ENCODE measurements around the gene CARMIL1. TPM values are rescaled to one million over a fixed set of nuclear protein-coding genes. Genes with fewer than 3 reads are reported as not detected.

Gene CARMIL1
- total RNA-seq, 1 donor from 2014 or later: 10.3 TPM

DNA sequence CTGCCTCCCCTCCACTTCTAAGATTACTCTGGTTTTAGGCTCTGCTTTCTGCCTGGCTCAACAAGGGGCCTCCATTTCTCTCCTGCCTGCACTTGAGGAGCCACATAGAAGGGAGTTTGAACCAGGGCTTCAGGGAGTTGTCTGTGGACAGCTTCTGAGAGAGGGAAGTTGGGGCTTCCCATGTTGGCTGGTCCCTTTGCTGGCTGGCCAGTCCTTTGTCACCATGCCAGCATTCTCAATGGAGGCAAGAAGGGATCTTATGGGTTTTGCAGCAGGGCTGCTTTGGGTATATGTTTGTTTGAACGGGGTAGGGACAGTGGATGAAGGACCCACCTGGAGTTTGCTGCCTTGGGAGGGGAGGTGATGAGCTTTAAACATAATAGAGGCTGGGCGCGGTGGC, 124.9 kb downstream of the CARMIL1 start:
- DNase-seq (ENCODE audit: low spot score): no peak

DNA sequence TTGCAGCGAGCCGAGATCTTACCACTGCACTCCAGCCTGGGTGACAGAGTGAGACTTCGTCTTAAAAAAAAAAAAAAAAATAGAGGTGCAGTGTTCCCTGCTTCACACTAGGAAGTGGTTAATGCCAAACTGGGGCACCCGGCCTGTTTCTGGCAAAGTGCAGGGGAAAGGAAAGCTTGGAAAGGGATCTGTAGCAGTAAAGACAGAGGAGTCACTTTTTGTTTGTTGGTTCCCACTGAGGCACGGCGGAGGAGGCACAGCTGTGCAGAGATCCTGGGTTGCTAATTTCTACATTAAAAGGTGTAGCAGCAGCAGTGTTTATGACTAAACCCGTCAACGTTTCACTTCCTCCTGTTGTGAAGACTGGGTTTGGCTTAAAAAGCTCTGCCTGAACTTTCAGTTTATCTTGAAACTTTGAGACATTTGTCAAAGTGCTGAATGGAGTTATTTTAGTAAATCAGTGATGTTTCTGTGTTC, 125.6 kb downstream of the CARMIL1 start:
- no peak for DNase-seq (ENCODE audit: low spot score)

DNA sequence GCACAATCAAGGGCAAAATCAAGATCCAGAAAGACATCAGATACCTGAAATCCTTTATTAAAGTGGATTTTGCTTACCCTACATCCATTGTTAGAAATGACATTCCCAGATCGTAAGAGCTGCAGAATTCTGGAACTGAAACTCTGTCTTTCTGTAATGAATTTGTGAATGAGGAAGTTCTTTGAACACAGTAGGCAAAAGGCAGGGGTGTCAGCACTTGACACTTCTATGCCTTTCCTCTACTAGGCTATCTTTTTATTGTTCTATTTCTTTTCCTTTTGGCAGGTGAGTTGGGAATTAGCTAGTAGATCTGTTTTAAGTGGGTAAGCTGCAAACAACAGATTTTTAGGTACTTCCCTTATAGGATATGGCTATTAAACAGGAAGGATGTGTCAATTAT, 126.3 kb downstream of the CARMIL1 start:
- DNase-seq (ENCODE audit: low spot score): no peak

DNA sequence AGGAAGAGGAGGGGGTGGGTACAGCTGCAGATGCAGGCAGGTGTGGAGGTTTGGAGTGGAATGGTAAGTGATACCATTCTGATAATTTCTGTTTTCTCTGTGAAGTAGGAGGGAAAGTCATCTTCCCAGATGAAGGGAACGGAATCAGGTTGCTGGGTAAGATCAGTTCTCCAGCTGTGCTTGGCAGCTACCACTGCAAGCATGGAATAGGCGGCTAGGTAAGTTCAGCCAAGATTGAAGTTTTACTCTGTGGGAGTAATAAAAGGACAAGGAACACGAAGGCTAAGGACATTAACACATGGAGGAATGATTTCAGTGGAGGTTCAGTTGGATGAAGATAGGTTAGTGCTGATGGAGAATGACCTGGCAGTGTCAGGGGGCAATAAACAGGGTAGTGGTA, 128.3 kb downstream of the CARMIL1 start:
- no peak for DNase-seq (ENCODE audit: low spot score)

DNA sequence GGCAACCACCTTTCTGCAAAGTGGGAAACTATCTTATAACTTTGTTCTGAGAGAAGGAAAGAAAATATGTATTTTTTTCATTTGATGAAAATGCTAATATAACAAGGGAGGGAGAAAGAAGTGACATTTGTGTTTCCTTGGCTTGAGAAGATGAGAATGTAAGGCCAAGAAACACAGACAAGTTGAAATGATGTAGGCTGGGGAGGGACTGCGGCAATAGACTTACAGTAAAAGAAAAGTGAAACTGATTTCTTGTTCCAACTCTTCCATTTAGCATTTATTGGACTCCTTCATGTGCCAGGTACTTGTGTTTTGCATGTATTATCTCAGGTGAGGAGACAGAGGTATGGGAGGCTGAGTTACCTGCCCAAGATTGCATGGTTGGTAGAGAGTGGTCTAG, 130.9 kb downstream of the CARMIL1 start:
- no peak for DNase-seq (ENCODE audit: low spot score)

DNA sequence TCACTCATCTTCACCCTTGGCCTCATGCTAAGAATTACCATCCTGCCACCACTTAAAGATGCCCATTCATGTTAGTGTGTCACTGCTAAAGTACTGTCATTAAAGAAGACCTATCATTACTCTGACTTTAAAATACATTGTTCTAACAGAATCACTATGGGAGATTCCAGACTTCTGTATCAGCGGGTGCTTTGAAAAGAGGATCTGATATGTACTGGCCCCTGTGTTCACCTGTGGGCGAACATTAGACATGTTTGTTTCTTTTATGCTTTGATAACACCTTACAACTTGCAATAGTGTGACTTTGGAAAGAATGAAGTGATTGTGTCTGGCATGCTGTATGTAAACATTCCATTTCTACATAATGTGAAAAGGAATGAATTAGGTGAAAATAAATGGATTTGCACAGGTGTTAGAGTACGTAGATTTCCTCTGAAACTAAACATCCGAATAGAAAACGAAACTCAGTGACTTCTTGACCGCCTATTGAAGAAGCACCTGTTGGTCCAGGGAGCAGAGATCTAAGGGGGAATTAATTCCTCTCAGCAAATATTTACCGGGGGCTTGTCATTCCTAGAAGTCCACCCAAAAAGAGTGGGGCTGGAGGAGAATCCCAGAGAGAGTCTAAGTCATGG, 132.3 kb downstream of the CARMIL1 start:
- no peak for DNase-seq (ENCODE audit: low spot score)

DNA sequence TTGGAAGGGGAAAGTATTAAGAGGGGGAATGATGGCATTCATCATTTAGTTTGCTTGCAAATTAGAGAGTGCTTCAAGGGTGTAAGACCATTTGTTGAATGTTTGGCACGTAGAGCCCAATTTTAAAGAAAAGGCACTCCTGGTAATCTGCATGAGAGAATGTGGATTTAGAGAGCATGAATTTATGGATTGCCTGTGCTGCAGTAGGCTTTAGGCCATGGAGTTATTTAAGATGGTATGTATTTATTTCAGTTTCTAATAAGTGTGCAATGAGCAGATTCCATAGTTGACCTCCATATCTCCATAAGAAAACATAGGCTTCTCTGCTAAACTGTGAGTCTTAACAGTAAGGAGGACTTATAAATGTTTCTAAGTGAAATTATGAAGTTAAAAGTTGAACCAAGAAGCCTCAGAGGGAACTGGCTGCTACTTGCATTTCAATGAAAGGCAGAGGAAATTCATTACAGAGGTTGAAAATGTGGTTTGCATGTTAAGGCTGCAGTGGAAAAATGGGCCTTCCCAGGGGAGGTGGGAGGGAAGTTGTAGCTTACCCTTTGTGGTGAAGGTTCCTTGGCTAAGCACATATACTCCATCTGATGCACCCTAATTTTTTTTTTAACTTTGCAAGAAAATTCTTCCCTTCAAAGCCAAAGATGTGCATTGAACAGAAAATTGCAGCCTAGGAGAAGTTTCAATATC, 134.2 kb downstream of the CARMIL1 start:
- DNase-seq (ENCODE audit: low spot score): no peak

DNA sequence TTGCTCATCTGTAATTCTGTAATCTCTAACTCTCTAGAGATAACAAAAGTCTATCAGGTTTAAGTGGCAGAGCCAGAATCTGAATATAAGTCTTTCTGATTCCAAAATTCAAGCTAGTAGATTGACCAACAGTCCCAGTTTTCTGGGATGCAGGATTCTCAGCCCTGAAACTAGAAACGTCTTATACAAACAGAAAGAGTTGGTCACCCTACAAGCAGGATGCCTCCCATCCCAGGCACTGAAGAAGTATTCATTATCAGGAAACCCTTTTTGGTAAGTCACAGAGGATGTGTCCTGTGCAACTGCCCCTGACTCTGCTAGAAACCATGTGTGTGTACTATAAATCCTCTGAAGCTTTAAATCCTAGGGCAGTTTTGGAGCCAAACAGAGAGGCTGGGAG, 135.0 kb downstream of the CARMIL1 start:
- DNase-seq (ENCODE audit: low spot score): no peak

DNA sequence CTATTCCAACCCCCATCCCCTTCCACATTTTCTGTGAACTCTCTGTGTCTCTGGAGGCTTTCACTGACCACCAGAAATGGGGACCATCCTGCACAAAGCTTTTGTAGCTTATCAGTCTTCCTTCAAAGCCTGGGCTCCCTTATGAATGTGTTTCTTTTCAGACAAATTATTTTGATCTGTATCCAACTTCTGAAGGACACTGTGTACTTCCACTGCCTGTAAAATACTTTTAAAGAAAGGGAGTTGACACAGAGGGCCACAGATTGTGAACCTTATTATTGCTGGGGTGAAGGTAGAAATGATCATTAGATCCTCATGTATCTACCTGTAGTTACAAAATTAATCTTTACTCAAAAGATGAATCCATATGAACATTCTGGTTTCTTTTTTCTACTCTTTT, 135.6 kb downstream of the CARMIL1 start:
- no peak for DNase-seq (ENCODE audit: low spot score)

DNA sequence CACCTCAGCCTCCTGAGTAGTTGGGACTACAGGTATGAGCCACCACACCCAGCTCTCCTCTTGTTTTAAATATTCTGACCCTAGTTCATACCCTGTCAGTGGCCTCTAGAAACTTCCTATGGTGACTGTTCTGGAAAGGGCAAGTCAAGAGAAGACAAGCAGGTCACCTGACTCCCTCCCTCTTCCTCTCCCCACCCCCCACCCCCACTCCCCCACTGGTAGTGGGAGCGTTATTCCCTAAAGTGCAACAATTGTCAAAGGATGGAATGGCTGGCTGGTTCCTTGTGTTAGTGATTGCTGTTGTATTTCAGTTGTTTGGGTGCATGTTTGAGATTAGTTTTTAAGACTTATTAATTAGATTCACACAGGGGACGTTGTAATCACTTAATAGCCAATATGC, 136.1 kb downstream of the CARMIL1 start:
- DNase-seq (ENCODE audit: low spot score): no peak

DNA sequence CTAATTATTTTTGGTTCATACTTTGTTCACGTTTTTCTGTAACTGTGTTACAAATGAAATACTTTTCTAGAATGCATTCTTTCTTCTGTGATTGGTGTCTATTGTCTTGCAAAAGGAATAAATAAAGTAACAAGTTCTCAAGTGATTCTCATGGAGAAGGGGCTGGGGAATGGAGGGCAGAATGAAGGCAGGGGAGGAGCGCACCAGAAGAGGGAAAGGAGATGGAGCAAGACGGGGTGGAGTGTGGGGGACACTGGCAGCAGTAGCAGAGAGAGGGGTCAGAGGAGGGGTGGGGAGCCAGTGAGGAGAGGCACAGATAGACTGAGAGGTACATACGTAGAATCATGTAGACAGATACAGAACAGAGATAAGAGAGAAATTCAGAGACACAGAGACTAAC, 136.5 kb downstream of the CARMIL1 start:
- DNase-seq (ENCODE audit: low spot score): no peak

DNA sequence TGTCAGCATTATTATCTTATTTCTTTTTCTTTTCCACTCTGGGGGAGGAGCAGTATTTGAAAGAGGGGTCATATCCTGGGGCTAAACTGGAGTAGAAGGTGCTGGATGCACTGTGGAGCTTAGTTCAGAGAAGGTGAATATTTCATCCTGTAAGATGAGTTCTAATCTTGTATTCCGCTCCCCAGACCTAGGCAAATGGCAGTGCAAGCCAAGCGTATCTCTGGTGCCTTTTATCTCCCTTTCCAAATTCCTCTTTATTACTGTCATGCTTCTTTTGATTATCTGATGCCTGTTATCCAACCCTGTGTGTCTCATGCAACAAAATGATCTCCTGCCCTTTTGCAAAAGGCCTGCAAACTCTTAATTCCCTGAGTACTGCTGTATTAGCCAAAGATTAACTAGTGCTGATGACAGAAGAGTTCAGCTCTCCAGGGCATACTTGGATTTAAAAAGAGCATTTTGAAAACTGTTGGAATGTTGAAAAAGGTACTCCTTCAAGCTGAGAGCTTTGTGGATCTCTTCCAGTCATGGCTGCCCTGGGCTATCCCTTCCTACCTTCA, 138.0 kb downstream of the CARMIL1 start:
- DNase-seq (ENCODE audit: low spot score): no peak

DNA sequence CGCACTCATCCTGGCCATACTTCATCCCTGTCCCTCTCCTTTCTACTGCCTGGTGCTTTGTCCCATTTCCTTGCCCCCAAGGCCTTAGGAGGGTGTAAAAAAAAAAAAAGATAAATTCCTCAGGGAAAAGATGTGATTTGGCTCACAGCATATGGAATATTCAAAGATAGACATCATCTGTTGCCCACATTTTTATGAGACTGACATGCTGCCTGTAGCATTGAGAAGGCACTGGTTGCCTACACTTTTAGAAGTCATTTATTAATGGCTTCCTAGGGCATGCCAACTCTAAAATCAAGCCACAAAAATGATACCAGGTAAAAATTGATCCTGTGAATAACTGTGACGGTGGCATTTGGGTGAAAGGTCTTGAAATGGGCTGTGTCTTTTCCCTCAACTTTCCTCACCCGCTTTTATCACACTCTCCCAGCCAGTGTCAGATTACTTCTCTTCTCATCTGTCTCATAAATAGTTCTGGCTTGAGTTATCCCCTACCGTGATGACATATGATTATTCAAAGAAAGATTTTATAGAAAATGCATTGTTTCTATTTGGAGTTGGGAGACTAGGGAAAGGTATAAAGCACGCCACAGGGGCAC, 139.4 kb downstream of the CARMIL1 start:
- DNase-seq (ENCODE audit: low spot score): no peak

DNA sequence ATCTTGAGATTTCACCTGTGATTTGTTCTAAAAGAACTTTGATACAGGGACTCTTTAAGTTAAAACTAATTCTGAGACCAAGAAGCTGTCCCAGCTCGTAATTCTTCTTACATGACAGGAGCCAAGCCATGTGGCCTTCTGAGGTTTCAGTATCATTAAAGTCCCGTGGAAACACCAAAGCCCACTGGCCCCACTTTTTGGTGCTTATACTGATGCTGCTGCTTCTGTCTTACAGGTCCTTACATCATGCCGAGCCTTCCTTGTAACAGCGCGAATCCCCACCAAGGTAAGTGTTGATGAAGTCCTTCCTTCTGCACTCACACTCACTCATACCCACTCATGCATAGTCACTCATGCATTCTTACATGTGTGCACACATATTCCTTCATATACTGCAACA, 140.7 kb downstream of the CARMIL1 start:
- no peak for DNase-seq (ENCODE audit: low spot score)

DNA sequence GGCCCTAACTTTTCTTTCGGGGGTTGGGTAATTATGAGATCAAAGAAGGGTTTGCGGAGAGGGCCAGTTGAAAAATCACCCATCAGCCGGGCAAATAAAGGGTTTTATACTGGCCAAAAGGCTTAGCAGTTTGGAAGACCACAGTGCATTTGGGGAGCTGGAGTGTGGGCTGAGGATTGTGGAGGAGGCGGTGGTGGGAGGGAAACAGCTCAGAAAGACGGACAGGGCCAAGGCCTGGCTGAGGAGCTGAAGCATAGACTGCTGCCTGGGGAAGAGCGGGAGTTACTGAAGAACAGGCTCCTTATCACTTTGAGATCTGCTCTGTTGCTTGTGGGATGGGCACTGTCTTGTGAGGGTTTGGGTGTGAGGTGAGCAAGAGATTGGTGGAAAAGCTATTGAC, 144.2 kb downstream of the CARMIL1 start:
- no peak for DNase-seq (ENCODE audit: low spot score)

DNA sequence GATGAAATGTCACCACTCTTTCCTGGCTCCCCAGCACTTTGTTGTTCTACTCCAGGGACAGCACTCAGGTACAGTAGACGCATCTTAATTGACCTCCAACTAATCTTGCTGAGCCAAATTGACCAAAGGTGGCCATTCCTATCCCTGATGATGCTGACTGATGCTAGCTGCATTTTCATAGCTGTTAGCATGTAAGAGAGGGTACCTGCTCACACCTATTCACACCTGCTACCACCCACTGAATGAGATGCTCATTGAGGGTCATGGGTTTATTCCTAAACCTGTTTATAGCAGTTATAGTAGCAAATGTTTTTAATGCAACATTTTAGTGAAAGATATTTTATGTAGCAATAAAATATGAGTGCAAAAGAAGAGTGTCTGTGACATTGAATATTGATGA, 145.1 kb downstream of the CARMIL1 start:
- no peak for DNase-seq (ENCODE audit: low spot score)

DNA sequence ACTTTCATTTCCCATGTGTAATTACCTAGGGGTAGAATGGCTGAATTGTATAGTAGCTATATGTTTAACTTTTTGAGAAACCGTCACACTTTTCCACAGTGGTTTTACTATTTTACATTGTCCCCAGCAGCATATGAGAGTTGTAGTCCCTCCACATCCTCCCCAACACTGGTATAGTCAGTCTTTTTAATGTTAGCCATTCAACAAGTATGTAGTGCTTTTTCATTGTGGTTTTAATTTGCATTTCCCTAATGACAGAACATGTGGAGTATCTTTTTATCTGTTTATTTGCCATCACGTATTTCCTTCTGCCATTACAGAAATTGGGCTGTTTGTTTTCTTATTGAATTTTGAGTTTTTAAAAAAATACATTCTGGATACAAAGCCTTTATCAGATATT, 148.4 kb downstream of the CARMIL1 start:
- no peak for DNase-seq (ENCODE audit: low spot score)

DNA sequence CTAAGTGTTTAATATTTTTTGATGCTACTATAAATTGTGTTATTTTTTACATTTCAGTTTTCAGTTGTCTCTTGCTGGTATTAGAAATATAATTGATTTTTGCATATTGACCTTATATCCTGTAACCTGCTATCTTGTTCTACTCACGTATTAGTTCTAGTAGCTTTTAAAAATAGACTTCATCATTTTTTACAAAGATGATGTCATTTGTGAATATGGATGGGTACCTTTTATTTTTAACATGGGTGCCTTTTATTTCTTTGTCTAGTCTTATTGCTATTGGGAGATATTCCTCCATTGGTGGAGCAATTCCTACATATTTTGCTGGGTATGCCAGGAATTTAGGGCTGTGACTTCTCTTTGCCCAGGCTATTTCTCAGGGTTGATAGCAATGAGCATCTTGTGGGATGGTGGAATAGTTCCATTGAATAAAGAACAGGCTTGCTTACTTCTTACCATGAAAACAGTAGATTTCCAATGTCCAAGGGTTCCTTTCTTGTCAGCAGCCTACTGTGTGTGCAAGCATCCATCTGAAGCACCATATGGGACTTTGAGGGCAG, 149.7 kb downstream of the CARMIL1 start:
- DNase-seq (ENCODE audit: low spot score): no peak

DNA sequence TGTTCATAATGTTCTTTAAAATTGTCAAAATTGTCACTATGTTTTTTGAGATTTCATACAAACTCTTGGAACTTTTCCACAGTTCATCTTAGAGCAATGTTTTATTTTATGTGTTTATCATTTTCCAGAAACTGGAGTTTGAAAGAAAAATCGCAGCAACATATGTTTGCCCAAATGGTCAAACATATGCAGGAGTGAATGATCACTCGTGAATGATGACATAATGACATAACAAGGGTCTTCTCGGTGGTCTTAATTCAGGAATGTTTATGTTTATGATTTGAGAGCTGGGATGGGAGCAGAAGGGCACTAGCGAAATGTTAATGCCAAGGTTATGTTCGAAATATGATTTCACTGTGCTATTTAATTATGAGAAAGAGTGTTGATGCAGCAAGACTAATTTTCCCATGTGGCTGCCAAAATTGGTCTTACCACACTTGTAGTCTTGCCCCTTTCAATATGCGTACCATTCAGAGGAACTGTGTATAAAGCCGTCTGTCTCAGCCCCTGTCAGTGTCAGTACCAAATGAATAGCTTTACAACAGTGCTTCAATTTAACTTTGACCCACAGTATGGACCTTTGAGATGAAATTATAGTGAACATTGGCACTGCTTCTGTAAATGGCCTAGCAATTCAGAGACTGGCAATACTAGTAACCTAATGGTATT, 152.3 kb downstream of the CARMIL1 start:
- no peak for DNase-seq (ENCODE audit: low spot score)

DNA sequence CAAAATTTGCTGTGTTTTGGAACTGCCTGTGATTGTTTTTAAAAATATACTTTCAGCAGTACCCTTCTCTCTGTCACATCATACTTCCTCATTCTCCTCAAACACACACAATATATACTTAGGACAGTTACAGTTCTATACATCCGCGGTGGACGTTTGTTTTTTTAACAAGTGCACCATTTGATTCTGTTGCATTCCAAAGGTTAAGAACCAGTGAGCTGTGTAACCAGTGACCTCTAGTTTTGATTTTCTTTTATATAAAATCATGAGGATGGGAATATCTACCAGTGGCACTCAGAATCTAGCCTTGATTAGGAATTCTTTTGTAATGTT, 152.8 kb downstream of the CARMIL1 start:
- no peak for DNase-seq (ENCODE audit: low spot score)

DNA sequence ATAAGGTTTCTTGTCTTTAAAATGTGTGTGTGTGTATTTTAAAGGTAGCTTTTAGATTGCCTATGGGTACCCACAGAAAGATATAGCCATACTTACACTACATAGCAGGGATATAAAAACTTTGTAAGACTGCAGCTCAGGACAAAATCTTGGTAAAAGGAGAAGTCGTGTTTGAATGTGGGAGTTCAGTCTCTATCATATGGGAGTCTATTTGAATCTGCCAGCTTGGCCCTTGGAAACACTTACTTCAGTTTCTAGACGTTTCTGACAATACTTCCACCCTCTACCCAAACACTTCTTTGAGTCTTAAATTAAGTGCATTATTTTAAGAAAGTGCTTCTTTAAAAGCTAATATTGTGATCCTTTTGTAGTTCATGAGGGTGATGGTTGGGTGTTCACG, 155.7 kb downstream of the CARMIL1 start:
- no peak for DNase-seq (ENCODE audit: low spot score)

Measured in mesenteric fat pad (tissue), 1 donor.